ENCODE measurements around the gene VPS33B.

Gene VPS33B

DNA sequence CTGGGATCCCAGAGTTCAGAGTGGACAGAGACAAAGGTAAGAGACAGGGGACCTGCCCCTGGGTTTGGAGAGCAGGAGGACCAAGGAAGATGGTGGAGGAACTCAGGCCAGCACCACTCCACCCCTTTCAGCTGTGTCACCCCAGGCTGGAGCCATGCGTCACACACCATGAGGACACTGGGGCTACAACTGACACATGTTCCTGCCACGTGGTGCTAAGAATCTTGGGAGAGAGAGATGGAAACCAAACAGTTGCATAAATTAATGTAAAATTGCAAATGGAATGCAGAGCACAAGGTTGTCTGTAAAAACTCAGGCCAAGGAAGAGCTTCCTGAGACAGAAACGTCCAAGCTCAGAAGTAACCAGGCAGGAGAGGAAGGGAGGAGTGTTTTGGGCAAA, 22.7 kb upstream of the VPS33B start:
- no peak for TF ChIP-seq EZH2phosphoT487 (IDR thresholded peaks at IDR 0.05; ENCODE audit: low read depth)
- TF ChIP-seq, protein P1, sequence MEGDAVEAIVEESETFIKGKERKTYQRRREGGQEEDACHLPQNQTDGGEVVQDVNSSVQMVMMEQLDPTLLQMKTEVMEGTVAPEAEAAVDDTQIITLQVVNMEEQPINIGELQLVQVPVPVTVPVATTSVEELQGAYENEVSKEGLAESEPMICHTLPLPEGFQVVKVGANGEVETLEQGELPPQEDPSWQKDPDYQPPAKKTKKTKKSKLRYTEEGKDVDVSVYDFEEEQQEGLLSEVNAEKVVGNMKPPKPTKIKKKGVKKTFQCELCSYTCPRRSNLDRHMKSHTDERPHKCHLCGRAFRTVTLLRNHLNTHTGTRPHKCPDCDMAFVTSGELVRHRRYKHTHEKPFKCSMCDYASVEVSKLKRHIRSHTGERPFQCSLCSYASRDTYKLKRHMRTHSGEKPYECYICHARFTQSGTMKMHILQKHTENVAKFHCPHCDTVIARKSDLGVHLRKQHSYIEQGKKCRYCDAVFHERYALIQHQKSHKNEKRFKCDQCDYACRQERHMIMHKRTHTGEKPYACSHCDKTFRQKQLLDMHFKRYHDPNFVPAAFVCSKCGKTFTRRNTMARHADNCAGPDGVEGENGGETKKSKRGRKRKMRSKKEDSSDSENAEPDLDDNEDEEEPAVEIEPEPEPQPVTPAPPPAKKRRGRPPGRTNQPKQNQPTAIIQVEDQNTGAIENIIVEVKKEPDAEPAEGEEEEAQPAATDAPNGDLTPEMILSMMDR (IDR thresholded peaks at IDR 0.05; ENCODE audit: low read depth, low read length), result no peak
- Histone ChIP-seq H3K36me3 (replicated peaks; ENCODE audit: low read depth, low read length) (no peaks in the 10 kb centered on the region), H3K4me1 (ENCODE audit: low read length) (peaks cover 10% of the 10 kb centered on the region), H3K79me2 (ENCODE audit: low read length) (no peaks in the 10 kb centered on the region), H3K4me3 (ENCODE audit: low read length) (no peak overlapping the region), H2AFZ (ENCODE audit: low read depth, low read length) (no peak overlapping the region), H3K27me3 (ENCODE audit: low read depth, low read length) (peaks cover 8% of the 10 kb centered on the region; the same call in 1 of the 2 replicates), H3K4me2 (ENCODE audit: low read length) (no peak overlapping the region), H3K27ac (ENCODE audit: low read length) (no peak overlapping the region), H3K9me3 (ENCODE audit: insufficient read depth, low read length) (no peaks in the 10 kb centered on the region), H4K20me1 (ENCODE audit: insufficient read depth, low read length) (no peaks in the 10 kb centered on the region), H3K9ac (ENCODE audit: low read length) (no peak overlapping the region)

DNA sequence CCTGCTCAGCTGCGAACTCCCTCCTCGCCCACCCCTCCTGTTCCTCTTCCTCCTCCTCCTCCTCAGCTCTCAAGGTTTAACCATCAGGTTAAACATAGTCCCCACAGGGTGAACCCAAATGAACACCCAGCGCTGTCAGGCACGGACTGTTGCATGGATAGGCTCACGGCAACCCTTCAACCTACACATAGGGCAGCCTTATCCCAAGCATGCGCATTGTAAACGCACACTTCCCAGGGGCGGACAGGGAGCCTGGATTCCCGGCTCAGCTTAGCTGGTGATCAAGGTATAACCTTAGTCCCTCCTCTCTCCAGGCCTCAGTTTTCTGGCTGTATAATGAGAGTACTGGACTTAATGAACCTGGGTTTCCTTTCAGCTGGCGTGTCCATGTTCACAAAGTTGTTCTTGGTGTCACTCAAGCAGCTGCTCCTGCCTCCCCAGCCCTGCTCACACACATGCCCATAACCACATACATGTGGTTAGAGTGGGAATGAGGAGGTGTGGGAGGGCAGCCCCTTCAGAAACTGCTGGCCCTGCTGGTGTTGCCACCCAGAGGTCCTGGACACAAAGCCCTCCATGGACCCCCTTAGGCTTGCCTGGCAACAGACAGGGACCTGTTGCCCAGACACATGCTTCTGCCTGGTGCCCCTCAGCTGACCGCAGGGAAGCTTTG, 20.9 kb upstream of the VPS33B start:
- H3K9me3 ChIP-seq (ENCODE audit: insufficient read depth, low read length), result no peaks in the 10 kb centered on the region
- no peak overlapping the region for H3K27ac ChIP-seq (ENCODE audit: low read length)
- H3K4me2 ChIP-seq (ENCODE audit: low read length), result no peak overlapping the region
- peaks cover 5% of the 10 kb centered on the region; the same call in 1 of the 2 replicates for H3K4me1 ChIP-seq (ENCODE audit: low read length)
- H3K27me3 ChIP-seq (ENCODE audit: low read depth, low read length), result peaks cover 5% of the 10 kb centered on the region; the same call in 1 of the 2 replicates
- H3K36me3 ChIP-seq (replicated peaks; ENCODE audit: low read depth, low read length), result no peaks in the 10 kb centered on the region
- no peak overlapping the region for H2AFZ ChIP-seq (ENCODE audit: low read depth, low read length)
- TF ChIP-seq EZH2phosphoT487 (IDR thresholded peaks at IDR 0.05; ENCODE audit: low read depth), result no peak
- TF ChIP-seq, protein P1 (IDR thresholded peaks at IDR 0.05; ENCODE audit: low read depth, low read length), result no peak
- H3K4me3 ChIP-seq (ENCODE audit: low read length), result no peak overlapping the region
- no peaks in the 10 kb centered on the region for H3K79me2 ChIP-seq (ENCODE audit: low read length)
- H4K20me1 ChIP-seq (ENCODE audit: insufficient read depth, low read length), result no peaks in the 10 kb centered on the region
- H3K9ac ChIP-seq (ENCODE audit: low read length), result no peak overlapping the region

DNA sequence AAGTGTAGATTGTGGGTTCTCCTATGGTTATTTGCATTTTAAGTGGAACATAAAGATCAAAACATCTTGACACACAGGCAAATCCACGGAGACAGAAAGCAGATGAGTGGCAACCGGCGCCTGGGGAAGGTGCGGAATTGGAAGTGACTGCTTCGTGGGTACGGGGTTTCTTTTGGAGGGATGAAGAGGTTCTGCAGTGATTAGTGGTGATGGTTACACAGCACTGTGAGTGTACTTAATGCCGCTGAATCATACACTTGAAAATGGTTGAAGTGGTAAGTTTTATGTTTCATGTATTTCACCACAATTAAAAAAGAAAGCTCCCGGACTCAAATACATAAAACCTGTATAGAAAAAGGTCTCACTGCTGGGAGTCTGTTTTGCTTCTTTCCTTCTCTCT, 18.5 kb upstream of the VPS33B start:
- Histone ChIP-seq H3K36me3 (replicated peaks; ENCODE audit: low read depth, low read length) (no peaks in the 10 kb centered on the region), H3K27me3 (ENCODE audit: low read depth, low read length) (peaks cover 10% of the 10 kb centered on the region), H4K20me1 (ENCODE audit: insufficient read depth, low read length) (no peaks in the 10 kb centered on the region), H2AFZ (ENCODE audit: low read depth, low read length) (no peak overlapping the region), H3K4me2 (ENCODE audit: low read length) (no peak overlapping the region), H3K4me3 (ENCODE audit: low read length) (no peak overlapping the region), H3K9ac (ENCODE audit: low read length) (no peak overlapping the region), H3K4me1 (ENCODE audit: low read length) (no peaks in the 10 kb centered on the region), H3K79me2 (ENCODE audit: low read length) (no peaks in the 10 kb centered on the region), H3K27ac (ENCODE audit: low read length) (no peak overlapping the region), H3K9me3 (ENCODE audit: insufficient read depth, low read length) (no peaks in the 10 kb centered on the region)
- TF ChIP-seq, protein P1 (IDR thresholded peaks at IDR 0.05; ENCODE audit: low read depth, low read length), result no peak
- no peak for TF ChIP-seq EZH2phosphoT487 (IDR thresholded peaks at IDR 0.05; ENCODE audit: low read depth)

DNA sequence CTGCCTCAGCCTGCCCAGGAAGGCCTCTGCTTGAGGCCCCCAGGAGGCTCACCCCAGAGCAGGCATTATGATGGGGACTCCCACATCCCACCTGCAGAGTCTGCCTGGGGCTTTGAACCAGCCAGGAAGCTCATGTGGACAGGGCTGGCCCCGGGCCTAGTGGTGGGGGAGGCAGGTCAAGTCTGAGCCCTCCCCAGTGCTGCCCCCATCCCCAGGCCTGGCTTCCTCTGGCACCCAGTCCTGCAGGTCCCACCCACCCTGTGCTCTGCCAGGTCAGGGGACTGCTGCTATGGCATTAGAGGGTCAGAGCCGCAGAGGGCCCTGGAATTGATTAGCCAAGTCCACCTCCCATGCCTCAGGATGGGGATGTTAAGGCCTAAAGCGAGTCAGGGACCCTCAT, 17.6 kb upstream of the VPS33B start:
- H3K36me3 ChIP-seq (replicated peaks; ENCODE audit: low read depth, low read length), result no peaks in the 10 kb centered on the region
- H3K9me3 ChIP-seq (ENCODE audit: insufficient read depth, low read length), result no peaks in the 10 kb centered on the region
- no peaks in the 10 kb centered on the region for H4K20me1 ChIP-seq (ENCODE audit: insufficient read depth, low read length)
- H3K27me3 ChIP-seq (ENCODE audit: low read depth, low read length), result peaks cover 10% of the 10 kb centered on the region
- H3K4me3 ChIP-seq (ENCODE audit: low read length), result no peak overlapping the region
- H3K4me1 ChIP-seq (ENCODE audit: low read length), result no peaks in the 10 kb centered on the region
- H3K79me2 ChIP-seq (ENCODE audit: low read length), result no peaks in the 10 kb centered on the region
- no peak overlapping the region for H3K9ac ChIP-seq (ENCODE audit: low read length)
- no peak overlapping the region for H3K27ac ChIP-seq (ENCODE audit: low read length)
- H2AFZ ChIP-seq (ENCODE audit: low read depth, low read length), result no peak overlapping the region
- no peak overlapping the region for H3K4me2 ChIP-seq (ENCODE audit: low read length)
- TF ChIP-seq, protein P1 (IDR thresholded peaks at IDR 0.05; ENCODE audit: low read depth, low read length), result no peak
- TF ChIP-seq EZH2phosphoT487 (IDR thresholded peaks at IDR 0.05; ENCODE audit: low read depth), result no peak
